ENCODE results near the gene FLT3LG.

DNA sequence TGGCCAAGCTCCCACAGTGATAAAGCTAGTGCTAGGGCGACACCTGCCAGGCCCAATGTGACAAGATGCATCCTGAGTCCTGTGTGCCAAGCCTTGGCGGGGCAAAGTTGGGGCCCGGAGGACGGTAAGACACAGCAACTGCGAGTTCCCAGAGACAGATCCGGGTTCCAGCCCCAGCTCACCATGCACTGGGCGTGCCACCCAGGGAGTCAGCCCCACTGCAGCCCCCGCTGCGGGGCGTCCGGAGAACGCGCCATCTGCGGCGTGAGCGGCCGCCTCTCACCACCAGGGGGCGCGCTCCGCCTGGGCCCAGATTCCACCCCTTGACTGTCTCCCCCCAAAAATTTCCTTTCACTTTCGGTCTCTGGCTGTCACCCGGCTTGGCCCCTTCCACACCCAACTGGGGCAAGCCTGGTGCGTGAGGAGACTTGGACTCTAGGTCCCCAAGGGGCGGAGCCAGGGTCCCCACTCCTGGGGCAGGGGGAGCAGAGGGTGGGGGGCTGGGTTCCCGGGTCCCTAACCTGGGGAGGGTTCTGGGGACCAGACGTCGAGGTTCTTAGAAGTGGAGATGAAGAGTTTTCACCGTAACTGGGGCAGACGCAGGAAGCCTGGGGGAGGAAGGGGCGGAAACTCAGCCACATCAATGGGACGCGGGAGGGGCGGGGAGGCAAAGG is at the start of gene FLT3LG:
- TF ChIP-seq, protein P1, sequence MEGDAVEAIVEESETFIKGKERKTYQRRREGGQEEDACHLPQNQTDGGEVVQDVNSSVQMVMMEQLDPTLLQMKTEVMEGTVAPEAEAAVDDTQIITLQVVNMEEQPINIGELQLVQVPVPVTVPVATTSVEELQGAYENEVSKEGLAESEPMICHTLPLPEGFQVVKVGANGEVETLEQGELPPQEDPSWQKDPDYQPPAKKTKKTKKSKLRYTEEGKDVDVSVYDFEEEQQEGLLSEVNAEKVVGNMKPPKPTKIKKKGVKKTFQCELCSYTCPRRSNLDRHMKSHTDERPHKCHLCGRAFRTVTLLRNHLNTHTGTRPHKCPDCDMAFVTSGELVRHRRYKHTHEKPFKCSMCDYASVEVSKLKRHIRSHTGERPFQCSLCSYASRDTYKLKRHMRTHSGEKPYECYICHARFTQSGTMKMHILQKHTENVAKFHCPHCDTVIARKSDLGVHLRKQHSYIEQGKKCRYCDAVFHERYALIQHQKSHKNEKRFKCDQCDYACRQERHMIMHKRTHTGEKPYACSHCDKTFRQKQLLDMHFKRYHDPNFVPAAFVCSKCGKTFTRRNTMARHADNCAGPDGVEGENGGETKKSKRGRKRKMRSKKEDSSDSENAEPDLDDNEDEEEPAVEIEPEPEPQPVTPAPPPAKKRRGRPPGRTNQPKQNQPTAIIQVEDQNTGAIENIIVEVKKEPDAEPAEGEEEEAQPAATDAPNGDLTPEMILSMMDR (IDR thresholded peaks at IDR 0.05 in 2 of 3, conservative IDR thresholded peaks at IDR 0.05 in 1 of 3; ENCODE audit: insufficient read depth in 2 of 3, low read depth in 1 of 3, low read length in 3 of 3), result peak; percentile 94 to 97 (median 96)
- TF ChIP-seq HDAC3 (IDR thresholded peaks at IDR 0.05; ENCODE audit: borderline replicate concordance, partially characterized antibody) (no peak), POLR2AphosphoS5 (IDR thresholded peaks at IDR 0.05; ENCODE audit: control insufficient read depth, insufficient read depth, low read depth, low read length) (no peak), JUND (IDR thresholded peaks at IDR 0.05; ENCODE audit: borderline replicate concordance, low read depth, low read length) (peak; percentile 44), JUND (tag; IDR thresholded peaks at IDR 0.05; ENCODE audit: borderline replicate concordance, low read depth, low read length) (no peak), MAFK (IDR thresholded peaks at IDR 0.05; ENCODE audit: low read length) (no peak), SAP30 (IDR thresholded peaks at IDR 0.05; ENCODE audit: borderline replicate concordance, insufficient read depth, low read depth, low read length, poor library complexity, severe bottlenecking) (peak; percentile 58), CBFA2T2 (conservative IDR thresholded peaks at IDR 0.05) (no peak), TAF15 (IDR thresholded peaks at IDR 0.05; ENCODE audit: low read depth, low read length) (no peak)
